Stimulated activated CD4-positive, alpha-beta T cell treated with anti-CD3 and anti-CD28 coated beads, Interleukin-12 subunit alpha, Interleukin-12 subunit beta, amount 100 ng/mL, for 24 hours (primary cell): Measurements from ENCODE around the gene KMT2B.

Experiments
- DNase-seq, 2 experiments: peaks; one replicate each; pipeline ENCODE4 v3.0.0-alpha.2; 2020; ENCODE audit warnings: low read depth in 2 of 2

KMT2B gene

GRCh38 chr19:35740423-35741202 lies 22.8 kb downstream of the KMT2B start:
- peak; percentile 88 to 96 for DNase-seq

- DNase-seq, result no peak
Measured at GRCh38 chr19:35741203-35741515, 23.4 kb downstream of the KMT2B start.

GRCh38 chr19:35742121-35742724 lies 24.4 kb downstream of the KMT2B start, which contains the start of gene IGFLR1:
TSS of gene IGFLR1 (minus strand) at chr19:35742452. CDS start at chr19:35741180, 1,272 bp downstream.
- peak; percentile 50 to 61 for DNase-seq

GRCh38 chr19:35743640-35744429 lies 26.0 kb downstream of the KMT2B start:
- DNase-seq, result no peak

- DNase-seq, result peak; percentile 89 to 91
Measured at GRCh38 chr19:35744430-35745327, 26.9 kb downstream of the KMT2B start.

GRCh38 chr19:35745328-35746086 lies 27.7 kb downstream of the KMT2B start, which contains the start of the genes PSENEN and U2AF1L4:
TSS of gene PSENEN (plus strand) at chr19:35745651. CDS start at chr19:35745931, 280 bp downstream.
TSS of gene U2AF1L4 (minus strand) at chr19:35745418. CDS start at chr19:35745391, 27 bp downstream.
- peak; percentile 89 to 91 for DNase-seq

- no peak for DNase-seq
Measured at GRCh38 chr19:35746087-35746462, 28.3 kb downstream of the KMT2B start.

GRCh38 chr19:35746531-35746930 lies 28.7 kb downstream of the KMT2B start:
- no peak for DNase-seq

- peak; percentile 96 to 97 for DNase-seq
Measured at GRCh38 chr19:35748106-35749020, 30.6 kb downstream of the KMT2B start, which contains the start of gene LIN37. TSS of gene LIN37 (plus strand) at chr19:35748576. CDS start at chr19:35748725, 149 bp downstream.

GRCh38 chr19:35750167-35750566 lies 32.4 kb downstream of the KMT2B start:
- no peak for DNase-seq

- no peak for DNase-seq
Measured at GRCh38 chr19:35751839-35752745, 34.3 kb downstream of the KMT2B start.

GRCh38 chr19:35752746-35753350 lies 35.0 kb downstream of the KMT2B start:
- DNase-seq, result no peak

GRCh38 chr19:35753634-35754369 lies 36.0 kb downstream of the KMT2B start:
- no peak for DNase-seq

- DNase-seq, result no peak
Measured at GRCh38 chr19:35754370-35755130, 36.7 kb downstream of the KMT2B start.

GRCh38 chr19:35755131-35755549 lies 37.3 kb downstream of the KMT2B start:
- no peak for DNase-seq
